HPDE6-E6E7 (cell line): ENCODE data around the gene ACADM.
"Not testable (repeated sequence)": the region's sequence is repeated elsewhere in the genome, so short reads cannot be mapped to it uniquely, and the experiment has no call there.

Experiments used
- DNase-seq: peaks from one replicate; pipeline ENCODE4 v3.0.0; 2011; ENCODE audit warnings: missing footprints; ENCODE audit errors: extremely low spot score

ACADM gene

GRCh38 chr1:75794382-75794781 is 69.9 kb downstream of the ACADM start:
- no peak for DNase-seq

- DNase-seq = no peak
Observed at GRCh38 chr1:75795703-75796193, 71.2 kb downstream of the ACADM start.

GRCh38 chr1:75796376-75797272 is 72.1 kb downstream of the ACADM start, which contains the start of gene MSH4:
Gene MSH4 (plus strand): TSS chr1:75796882. CDS start chr1:75796986, 104 bp downstream.
- DNase-seq = no peak

DNA sequence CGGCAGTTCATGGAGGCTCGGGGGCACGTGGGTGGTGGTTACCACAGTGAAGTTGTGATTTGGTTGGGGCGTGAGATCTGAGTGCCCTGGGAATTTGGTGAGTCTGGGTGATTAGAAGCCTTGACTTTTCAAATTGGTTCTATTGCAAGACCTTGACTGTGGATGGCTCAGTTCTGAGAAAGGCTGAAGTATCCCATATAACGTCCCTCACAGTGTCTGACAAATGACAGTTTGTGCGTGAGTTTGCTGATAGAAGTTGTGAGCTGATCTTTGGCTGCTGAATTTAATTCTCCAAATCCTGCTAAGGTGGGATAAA is 72.7 kb downstream of the ACADM start:
- no peak for DNase-seq

- no peak for DNase-seq
Observed at GRCh38 chr1:75797606-75798216, 73.2 kb downstream of the ACADM start.

DNA sequence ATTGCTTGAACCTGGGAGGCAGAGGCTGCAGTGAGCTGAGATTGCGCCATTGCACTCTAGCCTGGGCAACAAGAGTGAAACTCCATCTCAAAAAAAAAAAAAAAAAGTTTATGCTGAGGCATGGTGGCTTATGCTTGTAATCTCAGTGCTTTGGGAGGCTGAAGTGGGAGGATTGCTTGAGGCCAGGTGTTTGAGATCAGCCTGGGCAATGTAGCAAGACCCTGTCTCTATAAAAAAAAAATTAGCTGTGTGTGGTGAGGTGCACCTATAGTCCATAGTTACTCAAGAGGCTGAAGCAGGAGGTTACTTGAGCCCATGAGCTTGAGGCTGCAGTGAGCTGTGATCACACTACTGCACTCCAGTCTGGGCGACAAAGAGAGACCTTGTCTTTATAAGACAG is 77.0 kb downstream of the ACADM start:
- not testable (repeated sequence) for DNase-seq

- no peak for DNase-seq
Observed at GRCh38 chr1:75808921-75809320, 84.4 kb downstream of the ACADM start.

DNA sequence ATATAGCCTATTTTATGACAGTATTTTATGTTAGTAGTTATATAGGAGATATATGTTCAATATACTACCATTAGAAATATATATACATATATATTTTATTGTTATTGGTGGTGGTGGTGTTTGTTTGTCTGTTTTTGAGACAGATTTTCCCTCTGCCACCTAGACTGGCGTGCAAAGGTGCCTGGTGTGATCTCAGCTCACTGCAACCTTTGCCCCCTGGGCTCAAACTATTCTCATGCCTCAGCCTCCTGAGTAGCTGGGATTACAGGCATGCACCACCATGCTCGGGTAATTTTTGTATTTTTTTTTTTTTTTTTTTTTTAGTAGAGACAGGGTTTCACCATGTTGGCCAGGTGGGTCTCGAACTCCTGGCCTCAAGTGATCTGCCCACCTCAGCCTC is 85.6 kb downstream of the ACADM start:
- not testable (repeated sequence) for DNase-seq

GRCh38 chr1:75811211-75811981 is 86.9 kb downstream of the ACADM start:
- no peak for DNase-seq

- no peak for DNase-seq
Observed at GRCh38 chr1:75812065-75812464, 87.6 kb downstream of the ACADM start.
